Fibroblast of gingiva (primary cell): Measurements from ENCODE around the gene CXCR5.

Experiments
- DNase-seq: peaks from one replicate; pipeline ENCODE4 v3.0.0-alpha.2; 2011; ENCODE audit warnings: low read depth

CXCR5 gene

GRCh38 chr11:118928101-118928869 lies 44.6 kb downstream of the CXCR5 start:
- DNase-seq, result peak; percentile 92

GRCh38 chr11:118928870-118929500 lies 45.3 kb downstream of the CXCR5 start:
- DNase-seq, result peak; percentile 44

- peak; percentile 87 for DNase-seq
Observed at GRCh38 chr11:118929501-118930093, 45.9 kb downstream of the CXCR5 start.

GRCh38 chr11:118930094-118930712 lies 46.5 kb downstream of the CXCR5 start:
- peak; percentile 47 for DNase-seq

GRCh38 chr11:118931571-118931970 lies 47.9 kb downstream of the CXCR5 start:
- DNase-seq, result no peak

- no peak for DNase-seq
Observed at GRCh38 chr11:118933486-118933885, 49.8 kb downstream of the CXCR5 start.

- DNase-seq, result no peak
Observed at GRCh38 chr11:118935376-118935775, 51.7 kb downstream of the CXCR5 start.

- no peak for DNase-seq
Observed at GRCh38 chr11:118938491-118939403, 55.1 kb downstream of the CXCR5 start.

- DNase-seq, result no peak
Observed at GRCh38 chr11:118939404-118939915, 55.8 kb downstream of the CXCR5 start.

GRCh38 chr11:118939953-118940598 lies 56.4 kb downstream of the CXCR5 start:
- no peak for DNase-seq

- DNase-seq, result no peak
Observed at GRCh38 chr11:118947091-118947490, 63.4 kb downstream of the CXCR5 start.
